Right ventricle myocardium inferior (tissue), 1 donor: ENCODE results near the gene RIC1. TPM values are rescaled to one million over a fixed set of nuclear protein-coding genes. Genes with fewer than 3 reads are reported as not detected.
"Not testable (repeated sequence)": the region's sequence is repeated elsewhere in the genome, so short reads cannot be mapped to it uniquely, and the experiment has no call there.

Experiments used
- ATAC-seq: fragments of 200-7000 bp; cut with Tn5 transposase; one replicate; pipeline ENCODE4 v1.9.1; 2020; ENCODE audit warnings: mild to moderate bottlenecking, moderate library complexity
- DNase-seq: peaks from one replicate; pipeline ENCODE4 v3.0.0; 2021; ENCODE audit errors: missing footprints
- intact Hi-C: fragments of 100-400 bp; cut with DNase I; formaldehyde crosslinking; loops from one replicate; pipeline ENCODE4 v1.11.0; 2022
- total RNA-seq: library from RNA; stranded (reverse); fragmentation: NEBNext Ultra II Directional; extraction: Animal tissue kit (Norgen Biotek cat#: 25700); gene quantifications from one replicate; pipeline ENCODE4 v1.2.1, GENCODE V29; 2021
- donor health status: DM: no; HTN: yes; CAD: no; lungs with severe emphysema.

The RIC1 gene
- total RNA-seq, 1 donor from 2014 or later = 6.9 TPM

GRCh38 chr9:5798581-5798980 is 169.7 kb downstream of the RIC1 start:
- intact Hi-C loops = no loop called here
- DNase-seq (no peak), ATAC-seq (no peak)

DNA sequence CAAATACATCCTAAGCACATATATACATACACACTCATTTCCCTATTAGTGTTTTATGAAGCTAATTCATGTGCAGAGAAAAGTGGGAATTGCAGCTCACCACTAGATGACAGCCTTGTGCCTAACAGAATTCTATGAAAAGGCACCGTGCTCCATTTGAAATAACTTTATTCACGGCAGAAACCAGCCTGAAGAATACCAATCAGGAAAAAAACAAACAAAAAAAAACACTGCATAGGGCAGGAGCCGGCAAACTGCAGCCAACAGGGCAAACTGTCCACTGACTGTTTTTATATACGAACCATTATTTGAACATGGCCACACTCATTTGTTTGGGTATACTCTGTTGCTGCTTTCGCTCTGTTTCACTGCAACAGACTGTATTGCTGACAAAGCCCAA is 170.4 kb downstream of the RIC1 start:
- intact Hi-C loops = no loop called here
- DNase-seq (no peak), ATAC-seq (no peak)

DNA sequence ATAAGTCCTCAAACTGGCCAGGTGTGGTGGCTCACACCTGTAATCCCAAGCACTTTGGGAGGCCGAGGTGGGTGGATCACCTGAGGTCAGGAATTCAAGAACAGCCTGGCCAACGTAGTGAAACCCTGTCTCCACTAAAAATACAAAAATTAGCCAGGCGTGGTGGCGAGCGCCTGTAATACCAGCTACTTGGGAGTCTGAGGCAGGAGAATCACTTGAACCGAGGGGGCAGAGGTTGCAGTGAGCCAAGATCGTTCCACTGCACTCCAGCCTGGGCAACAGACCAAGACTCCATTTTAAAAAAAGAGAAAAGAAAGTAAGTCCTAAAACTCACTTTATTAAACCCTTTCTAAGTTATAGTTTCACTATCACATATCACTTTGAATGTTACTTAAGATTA is 171.5 kb downstream of the RIC1 start:
- ATAC-seq, DNase-seq, intact Hi-C loops: not testable (repeated sequence)

DNA sequence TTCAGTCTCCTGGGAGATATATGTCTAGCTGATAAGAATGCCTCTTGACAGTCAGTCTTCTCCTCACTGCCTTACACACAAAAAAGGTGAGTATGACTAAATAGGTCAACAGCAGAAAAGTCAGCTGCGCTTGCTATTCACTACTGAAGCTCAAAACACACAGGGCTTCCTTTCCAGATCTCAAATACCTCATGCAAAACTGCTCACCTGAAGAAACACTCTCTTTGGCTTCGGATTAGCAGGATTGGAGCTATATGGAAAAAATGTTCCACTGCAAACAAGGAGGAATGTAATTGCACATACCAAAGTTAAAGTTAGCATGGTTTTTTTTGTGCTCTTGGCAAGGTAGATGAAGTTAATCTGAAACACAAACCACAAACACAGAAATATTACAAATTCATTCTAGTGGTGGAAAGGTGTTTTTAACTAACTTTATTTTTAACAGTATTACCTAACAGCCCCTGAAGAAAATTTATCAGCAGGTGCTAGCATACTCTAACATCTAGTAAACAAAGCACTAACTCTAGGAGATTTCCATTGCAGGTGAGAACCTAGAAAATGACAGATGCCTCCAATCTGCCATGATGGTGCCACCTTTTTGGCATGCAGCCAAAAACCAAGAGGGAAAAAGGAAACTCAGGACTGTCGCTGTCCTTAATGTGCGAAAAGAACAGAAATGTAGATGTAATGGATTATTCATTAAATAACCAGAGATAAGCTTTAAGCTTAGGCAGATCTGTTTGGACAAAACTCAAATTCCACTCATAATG is 172.2 kb downstream of the RIC1 start:
- DNase-seq (no peak), ATAC-seq (no peak)

DNA sequence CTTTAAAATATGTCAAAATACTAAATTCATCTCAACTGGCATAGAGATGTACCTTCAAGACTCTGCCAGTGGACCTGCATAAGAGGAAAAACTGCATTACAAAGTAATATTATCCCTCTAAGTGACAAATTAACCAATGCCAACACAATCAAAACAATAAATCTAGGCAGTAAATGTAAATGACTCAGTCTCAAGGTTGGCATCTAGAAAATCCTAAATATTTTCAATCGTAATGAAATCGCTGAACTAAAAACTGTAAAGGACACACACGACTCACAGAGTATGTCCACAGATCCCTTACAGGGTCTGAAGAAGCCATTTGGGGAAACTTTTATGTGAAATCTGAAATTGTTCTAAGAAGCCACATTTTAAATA is 172.8 kb downstream of the RIC1 start:
- ATAC-seq = no peak
- DNase-seq = no peak
- intact Hi-C loops = no loop called here

More for the DNA sequence above, 172.2 kb downstream of the RIC1 start:
- intact Hi-C loops = no loop called here

DNA sequence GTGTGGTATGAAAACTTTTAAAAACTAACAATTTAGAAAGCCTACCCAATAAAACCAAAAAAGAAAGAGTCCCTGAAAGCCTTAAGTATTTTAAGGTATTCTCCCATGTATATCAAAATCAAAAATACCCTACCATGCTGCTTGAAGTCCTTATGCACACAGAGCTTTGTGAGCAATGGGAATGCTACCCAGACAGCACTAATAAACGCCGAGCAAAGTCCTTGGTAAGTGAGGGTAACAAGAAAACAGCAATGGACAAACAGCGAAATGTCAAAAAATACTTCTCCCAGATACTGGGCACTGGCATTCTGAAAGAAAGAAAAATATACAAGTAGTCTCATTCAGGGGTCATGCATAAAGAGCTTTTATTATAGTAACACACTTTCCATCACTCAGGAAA is 176.6 kb downstream of the RIC1 start:
- ATAC-seq (no peak), DNase-seq (no peak)
- intact Hi-C loops = no loop called here

DNA sequence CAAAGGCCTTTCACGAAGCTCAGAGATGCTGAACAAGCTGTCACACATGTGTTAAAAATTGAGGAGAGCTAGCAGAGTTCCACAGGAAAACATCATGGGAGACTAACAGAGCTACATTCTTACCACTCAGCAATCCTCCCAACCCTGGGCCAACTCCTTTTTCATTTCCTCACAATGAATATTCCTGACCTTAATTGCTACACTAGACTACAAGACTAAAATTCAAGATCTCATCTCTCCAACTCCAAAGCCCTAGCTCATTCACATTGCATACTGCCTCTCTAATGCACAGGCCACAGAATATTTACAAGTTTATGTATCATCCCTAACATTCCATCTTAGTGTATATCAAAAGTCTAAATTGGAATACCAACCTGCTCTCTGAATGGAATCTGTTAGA is 182.8 kb downstream of the RIC1 start:
- intact Hi-C loops = no loop called here
- DNase-seq (no peak), ATAC-seq (no peak)

- no peak for ATAC-seq
- DNase-seq = no peak
- intact Hi-C loops = no loop called here
Observed at GRCh38 chr9:5813824-5814223, 184.9 kb downstream of the RIC1 start.

- DNase-seq (no peak), ATAC-seq (no peak)
- intact Hi-C loops = no loop called here
Observed at GRCh38 chr9:5815461-5815860, 186.6 kb downstream of the RIC1 start.

DNA sequence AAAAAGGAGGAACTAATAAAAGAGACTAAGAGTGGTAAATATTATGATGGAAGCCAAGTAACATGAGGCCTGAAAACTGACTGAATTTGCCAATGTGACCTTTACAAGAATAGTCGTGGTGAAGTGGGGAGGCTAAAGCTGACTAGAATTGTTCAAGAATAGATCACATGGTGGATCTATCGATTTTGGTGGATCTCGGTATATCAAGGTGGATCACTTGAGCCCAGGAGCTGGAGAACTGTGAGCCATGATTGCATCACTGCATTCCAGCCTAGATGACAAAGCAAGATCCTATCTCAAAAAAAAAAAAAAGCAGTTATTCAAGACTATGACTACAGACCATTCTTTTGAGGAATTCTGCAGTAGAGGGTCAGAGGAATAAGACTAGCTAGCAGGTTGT is 189.0 kb downstream of the RIC1 start:
- ATAC-seq = no peak
- intact Hi-C loops = no loop called here
- DNase-seq = no peak

DNA sequence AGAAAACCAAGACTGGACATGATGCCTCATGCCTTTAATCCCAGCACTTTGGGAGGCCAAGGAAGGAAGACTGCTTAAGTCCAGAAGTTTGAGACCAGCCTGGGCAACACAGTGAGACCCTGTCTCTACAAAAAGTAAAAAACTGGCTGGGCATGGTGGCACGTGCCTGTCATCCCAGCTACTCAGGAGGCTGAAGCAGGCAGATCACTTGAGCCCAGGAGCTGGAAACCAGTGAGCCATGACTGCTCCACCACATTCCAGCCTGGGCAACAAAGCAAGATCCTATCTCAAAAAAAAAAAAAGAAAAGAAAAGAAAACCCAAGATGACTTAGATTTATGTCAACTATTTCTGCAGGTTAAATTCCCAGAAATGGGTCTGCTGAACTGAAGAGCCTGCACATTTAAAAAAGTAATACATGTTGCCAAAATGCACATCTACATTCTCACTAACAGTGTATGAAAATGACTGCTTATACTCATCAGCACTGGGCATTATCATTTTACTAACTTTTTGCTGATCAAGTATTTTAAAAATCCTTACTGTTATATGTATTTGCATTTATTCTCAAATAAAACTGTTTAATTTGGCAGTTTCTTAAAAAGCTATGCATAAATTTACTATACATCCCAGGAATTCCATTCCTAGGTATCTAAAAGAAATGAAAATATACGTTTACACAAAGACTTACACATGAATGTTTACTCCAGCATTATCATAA is 189.7 kb downstream of the RIC1 start:
- intact Hi-C loops = no loop called here
- ATAC-seq = no peak
- DNase-seq = no peak

GRCh38 chr9:5819174-5819573 is 190.3 kb downstream of the RIC1 start:
- ATAC-seq (no peak), DNase-seq (no peak)
- intact Hi-C loops = no loop called here

GRCh38 chr9:5820425-5820824 is 191.5 kb downstream of the RIC1 start:
- DNase-seq = no peak
- no peak for ATAC-seq
- intact Hi-C loops = no loop called here

DNA sequence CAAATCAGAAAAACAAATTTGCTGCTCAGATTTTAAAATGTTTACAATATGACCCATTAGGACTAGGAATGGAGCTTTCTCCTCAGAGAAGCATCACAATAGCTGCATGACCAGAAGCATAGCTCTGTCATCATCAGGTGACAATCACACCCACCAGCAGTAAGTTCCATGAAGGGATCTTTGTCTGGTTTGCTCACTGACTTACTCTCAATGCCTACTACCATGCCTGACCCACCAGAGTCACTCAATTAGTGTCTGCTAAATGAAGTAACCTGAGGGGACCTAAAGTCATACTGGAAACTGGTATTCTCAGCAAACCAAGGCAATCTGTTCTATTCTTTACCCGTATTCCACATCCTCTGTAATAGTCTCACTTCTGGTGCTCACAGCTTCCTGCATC is 196.3 kb downstream of the RIC1 start:
- ATAC-seq (no peak), DNase-seq (no peak)
- intact Hi-C loops = no loop called here

Other genes with a start within 250 kb of the RIC1 start
- 44.3 TPM for gene PLGRKT, start 191.2 kb upstream of the RIC1 start, total RNA-seq
- 12.0 TPM for gene CD274, start 178.6 kb upstream of the RIC1 start, total RNA-seq
- gene PDCD1LG2, start 118.6 kb upstream of the RIC1 start, total RNA-seq = 3.3 TPM
- 19.9 TPM for gene ERMP1, start 204.0 kb downstream of the RIC1 start, total RNA-seq